HEK293 (cell line): ENCODE measurements around the gene ALDH3A1.

Source experiments
- CTCF ChIA-PET: fragments of 350-600 bp; formaldehyde crosslinking; extraction: SDS; loops from one replicate; lab custom pipeline; 2021; ENCODE audit warnings: antibody characterized with exemption; lab: Yijun Ruan, JAX
- POLR2A ChIA-PET: fragments of 300-600 bp; formaldehyde crosslinking; extraction: SDS; loops from one replicate; lab custom pipeline; 2020; ENCODE audit warnings: antibody characterized with exemption, inconsistent platforms; lab: Yijun Ruan, JAX
- H3K27ac ChIP-seq: fragments of 200-500 bp; sonication (Bioruptor generic); 2 replicates; pipeline ENCODE4 v1.5.1; 2014; ENCODE audit warnings: low read depth, low read length, control low read depth, inconsistent platforms; ENCODE audit errors: extremely low read depth
- H3K36me3 ChIP-seq, 2 experiments: fragments of 200-500 bp in 1 of 2; sonication (Bioruptor generic) in 1 of 2; 1 replicate in 1 of 2; 2 replicates in 1 of 2; pipeline ENCODE4 v1.5.1; 2014 to 2017; ENCODE audit warnings: inconsistent platforms in 2 of 2, low read length in 2 of 2; ENCODE audit not compliant: control insufficient read depth in 2 of 2, insufficient read depth in 1 of 2
- H3K4me1 ChIP-seq: fragments of 200-500 bp; sonication (Bioruptor generic); 2 replicates; pipeline ENCODE4 v1.5.1; 2014; ENCODE audit warnings: mild to moderate bottlenecking, low read length, inconsistent platforms; ENCODE audit not compliant: control insufficient read depth, insufficient read depth
- H3K4me3 ChIP-seq: 2 replicates; pipeline ENCODE4 v1.5.1; 2011; ENCODE audit warnings: low read depth, mild to moderate bottlenecking, control low read depth, low read length, moderate library complexity
- H3K9me3 ChIP-seq: fragments of 200-500 bp; sonication (Bioruptor generic); 2 replicates; pipeline ENCODE4 v1.5.1; 2014; ENCODE audit warnings: low read depth, low read length, inconsistent platforms; ENCODE audit not compliant: control insufficient read depth, insufficient read depth
- EGR2 ChIP-seq: fragments of 450-650 bp; formaldehyde crosslinking; IDR thresholded peaks from 2 replicates; pipeline ENCODE4 v1.5.1; 2016; ENCODE audit warnings: low read depth, missing biosample characterization, missing genetic modification characterization
- KLF1 ChIP-seq: fragments of 450-650 bp; formaldehyde crosslinking; IDR thresholded peaks from 2 replicates; pipeline ENCODE4 v1.5.1; 2016; ENCODE audit warnings: missing biosample characterization, missing genetic modification characterization
- OVOL3 ChIP-seq: fragments of 450-650 bp; formaldehyde crosslinking; IDR thresholded peaks from 2 replicates; pipeline ENCODE4 v1.5.1; 2016; ENCODE audit warnings: missing biosample characterization, missing genetic modification characterization
- PBX3 ChIP-seq: sonication (generic); formaldehyde crosslinking; IDR thresholded peaks from 2 replicates; pipeline ENCODE4 v1.8.1; 2022; ENCODE audit warnings: mild to moderate bottlenecking, moderate library complexity, missing genetic modification reagents
- SP2 ChIP-seq: fragments of 450-650 bp; formaldehyde crosslinking; IDR thresholded peaks from 2 replicates; pipeline ENCODE4 v1.5.1; 2016; ENCODE audit warnings: missing biosample characterization, missing genetic modification characterization
- ZBTB1 ChIP-seq: fragments of 450-650 bp; formaldehyde crosslinking; IDR thresholded peaks from 2 replicates; pipeline ENCODE4 v1.5.1; 2016; ENCODE audit warnings: missing biosample characterization, missing genetic modification characterization
- ZBTB10 ChIP-seq: fragments of 450-650 bp; formaldehyde crosslinking; IDR thresholded peaks from 2 replicates; pipeline ENCODE4 v1.5.1; 2016; ENCODE audit warnings: missing biosample characterization, missing genetic modification characterization
- ZBTB17 ChIP-seq: fragments of 450-650 bp; formaldehyde crosslinking; IDR thresholded peaks from 2 replicates; pipeline ENCODE4 v1.5.1; 2016; ENCODE audit warnings: missing biosample characterization, missing genetic modification characterization
- ZBTB20 ChIP-seq: fragments of 450-650 bp; formaldehyde crosslinking; IDR thresholded peaks from 2 replicates; pipeline ENCODE4 v1.5.1; 2016; ENCODE audit warnings: missing biosample characterization, missing genetic modification characterization
- ZBTB26 ChIP-seq: fragments of 450-650 bp; formaldehyde crosslinking; optimal IDR thresholded peaks from 2 replicates; pipeline ENCODE3; 2016; ENCODE audit warnings: missing biosample characterization, mild to moderate bottlenecking, missing genetic modification characterization
- ZBTB8A ChIP-seq: fragments of 450-650 bp; formaldehyde crosslinking; IDR thresholded peaks from 2 replicates; pipeline ENCODE4 v1.5.1; 2016; ENCODE audit warnings: missing biosample characterization, missing genetic modification characterization
- ZNF146 ChIP-seq: fragments of 450-650 bp; formaldehyde crosslinking; IDR thresholded peaks from 2 replicates; pipeline ENCODE4 v1.5.1; 2016; ENCODE audit warnings: missing biosample characterization, missing genetic modification characterization
- ZNF155 ChIP-seq: fragments of 450-650 bp; formaldehyde crosslinking; IDR thresholded peaks from 2 replicates; pipeline ENCODE4 v1.5.1; 2016; ENCODE audit warnings: missing biosample characterization, missing genetic modification characterization
- ZNF169 ChIP-seq: fragments of 450-650 bp; formaldehyde crosslinking; IDR thresholded peaks from 2 replicates; pipeline ENCODE4 v1.5.1; 2016; ENCODE audit warnings: missing biosample characterization, missing genetic modification characterization
- ZNF18 ChIP-seq: fragments of 450-650 bp; formaldehyde crosslinking; IDR thresholded peaks from 2 replicates; pipeline ENCODE4 v1.5.1; 2016; ENCODE audit warnings: missing biosample characterization, missing genetic modification characterization
- ZNF2 ChIP-seq: fragments of 450-650 bp; formaldehyde crosslinking; IDR thresholded peaks from 2 replicates; pipeline ENCODE4 v1.5.1; 2016; ENCODE audit warnings: missing biosample characterization, missing genetic modification characterization
- ZNF292 ChIP-seq: fragments of 450-650 bp; formaldehyde crosslinking; IDR thresholded peaks from 2 replicates; pipeline ENCODE4 v1.5.1; 2016; ENCODE audit warnings: low read depth, missing biosample characterization, missing genetic modification characterization, borderline replicate concordance
- ZNF335 ChIP-seq: fragments of 450-650 bp; formaldehyde crosslinking; conservative IDR thresholded peaks from 2 replicates; pipeline ENCODE4 v1.5.1; 2016; ENCODE audit warnings: missing biosample characterization, missing genetic modification characterization
- ZNF37A ChIP-seq: fragments of 450-650 bp; IDR thresholded peaks from 2 replicates; pipeline ENCODE4 v1.5.1; 2018; ENCODE audit warnings: missing biosample characterization, missing genetic modification characterization
- ZNF449 ChIP-seq: fragments of 450-650 bp; formaldehyde crosslinking; IDR thresholded peaks from 2 replicates; pipeline ENCODE4 v1.5.1; 2017; ENCODE audit warnings: missing biosample characterization, mild to moderate bottlenecking, missing genetic modification characterization, moderate library complexity
- ZNF558 ChIP-seq: fragments of 450-650 bp; formaldehyde crosslinking; IDR thresholded peaks from 2 replicates; pipeline ENCODE4 v1.5.1; 2016; ENCODE audit warnings: missing biosample characterization, missing genetic modification characterization
- ZNF596 ChIP-seq: fragments of 450-650 bp; IDR thresholded peaks from 2 replicates; pipeline ENCODE4 v1.5.0; 2018; ENCODE audit warnings: missing biosample characterization, mild to moderate bottlenecking, missing genetic modification characterization, moderate library complexity
- ZNF837 ChIP-seq: fragments of 450-650 bp; formaldehyde crosslinking; IDR thresholded peaks from 2 replicates; pipeline ENCODE4 v1.5.1; 2016; ENCODE audit warnings: missing biosample characterization, missing genetic modification characterization
- ZSCAN4 ChIP-seq: fragments of 450-650 bp; formaldehyde crosslinking; IDR thresholded peaks from 2 replicates; pipeline ENCODE4 v1.5.1; 2017; ENCODE audit warnings: missing biosample characterization, missing genetic modification characterization

The ALDH3A1 gene

GRCh38 chr17:19746517-19746916, 1.6 kb downstream of the ALDH3A1 start:
- Histone ChIP-seq H3K9me3 (no peaks in the 10 kb centered on the region), H3K36me3 (no peaks in the 10 kb centered on the region), H3K4me1 (peaks cover 3% of the 10 kb centered on the region; the same call in 1 of the 2 replicates), H3K4me3 (no peak overlapping the region), H3K27ac (no peak overlapping the region)
- POLR2A ChIA-PET = no interaction called here
- TF ChIP-seq ZNF18 = no peak
- TF ChIP-seq ZBTB26 (tag by site-specific recombination) = peak; percentile 36
- TF ChIP-seq ZNF558 (tag by site-specific recombination) = no peak
- no peak for TF ChIP-seq ZBTB17
- peak; percentile 100 for TF ChIP-seq ZSCAN4 (tag by site-specific recombination)
- no peak for TF ChIP-seq ZNF146 (tag by site-specific recombination)
- 0 out of 2 replicates have a peak, but pooled peaks have one; percentile 33 for TF ChIP-seq EGR2 (tag by site-specific recombination)
- TF ChIP-seq ZBTB1 (tag by site-specific recombination) = no peak
- CTCF ChIA-PET = interaction anchor here (1.0 to 7.3 kb wide), 2 partner anchors 15 to 384 kb away, joined by 4 to 80 read pairs; partner anchors contain the start of gene B9D1

- H3K4me3 ChIP-seq = peak overlapping the region; percentile 35
- H3K36me3 ChIP-seq = no peaks in the 10 kb centered on the region
- H3K9me3 ChIP-seq = no peaks in the 10 kb centered on the region
- H3K27ac ChIP-seq = no peak overlapping the region; the same call in 1 of the 2 replicates
- CTCF ChIA-PET = interaction anchor here (0.6 to 7.3 kb wide), 31 partner anchors 10 to 424 kb away, joined by 3 to 80 read pairs (median 4); partner anchors contain the start of gene ALDH3A2
- H3K4me1 ChIP-seq = peaks cover 3% of the 10 kb centered on the region; the same call in 1 of the 2 replicates
- POLR2A ChIA-PET = interaction anchor here (0.6 to 2.3 kb wide), 13 partner anchors 10 to 368 kb away, joined by 3 to 22 read pairs (median 4); partner anchors contain the start of genes ALDH3A2 and SLC47A1
- TF ChIP-seq ZBTB1 (tag by site-specific recombination) (no peak), ZNF596 (no peak), ZNF169 (tag by site-specific recombination) (no peak), ZNF155 (tag by site-specific recombination) (no peak), ZBTB20 (tag by site-specific recombination) (no peak), ZBTB10 (tag by site-specific recombination) (no peak), ZBTB17 (no peak), ZNF837 (tag by site-specific recombination) (no peak), ZNF335 (peak; percentile 42), ZBTB8A (tag by site-specific recombination) (peak; percentile 59; the same call in 1 of the 2 replicates), ZNF2 (tag by site-specific recombination) (no peak), ZNF37A (tag by site-specific recombination) (no peak), ZNF449 (tag by site-specific recombination) (peak; percentile 67; the same call in 1 of the 2 replicates), ZNF292 (tag by site-specific recombination) (no peak), PBX3 (0 out of 2 replicates have a peak, but pooled peaks have one; percentile 13), OVOL3 (tag by site-specific recombination) (no peak), KLF1 (tag by site-specific recombination) (peak; percentile 54; the same call in 1 of the 2 replicates), SP2 (tag by site-specific recombination) (no peak)
Measured at GRCh38 chr17:19744922-19745757, 3.0 kb downstream of the ALDH3A1 start.
